Measurements from ENCODE around the gene FAM114A1. TPM values are rescaled to one million over a fixed set of nuclear protein-coding genes. Genes with fewer than 3 reads are reported as not detected.

The FAM114A1 gene
- total RNA-seq, 1 donor = 378 TPM

DNA sequence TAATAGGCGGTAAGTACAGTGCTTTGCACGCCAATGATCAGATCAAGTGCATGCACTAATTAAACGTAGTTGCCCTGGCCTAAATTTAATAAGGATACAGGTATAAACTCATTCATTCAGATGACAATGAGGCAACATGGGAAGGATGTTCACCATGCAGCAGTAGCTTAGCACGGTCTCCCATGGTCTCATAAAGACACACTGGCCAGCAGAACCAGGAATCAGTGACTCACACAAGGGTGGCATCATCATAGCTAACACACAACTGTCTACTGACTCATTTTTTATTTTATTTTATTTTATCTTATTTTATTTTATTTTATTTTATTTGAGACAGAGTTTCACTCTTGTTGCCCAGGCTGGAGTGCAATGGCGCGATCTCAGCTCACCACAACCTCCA, 121.9 kb downstream of the FAM114A1 start:
- no peak overlapping the region for H3K4me3 ChIP-seq (ENCODE audit: low read depth, low read length)
- TF ChIP-seq, protein P1, sequence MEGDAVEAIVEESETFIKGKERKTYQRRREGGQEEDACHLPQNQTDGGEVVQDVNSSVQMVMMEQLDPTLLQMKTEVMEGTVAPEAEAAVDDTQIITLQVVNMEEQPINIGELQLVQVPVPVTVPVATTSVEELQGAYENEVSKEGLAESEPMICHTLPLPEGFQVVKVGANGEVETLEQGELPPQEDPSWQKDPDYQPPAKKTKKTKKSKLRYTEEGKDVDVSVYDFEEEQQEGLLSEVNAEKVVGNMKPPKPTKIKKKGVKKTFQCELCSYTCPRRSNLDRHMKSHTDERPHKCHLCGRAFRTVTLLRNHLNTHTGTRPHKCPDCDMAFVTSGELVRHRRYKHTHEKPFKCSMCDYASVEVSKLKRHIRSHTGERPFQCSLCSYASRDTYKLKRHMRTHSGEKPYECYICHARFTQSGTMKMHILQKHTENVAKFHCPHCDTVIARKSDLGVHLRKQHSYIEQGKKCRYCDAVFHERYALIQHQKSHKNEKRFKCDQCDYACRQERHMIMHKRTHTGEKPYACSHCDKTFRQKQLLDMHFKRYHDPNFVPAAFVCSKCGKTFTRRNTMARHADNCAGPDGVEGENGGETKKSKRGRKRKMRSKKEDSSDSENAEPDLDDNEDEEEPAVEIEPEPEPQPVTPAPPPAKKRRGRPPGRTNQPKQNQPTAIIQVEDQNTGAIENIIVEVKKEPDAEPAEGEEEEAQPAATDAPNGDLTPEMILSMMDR (IDR thresholded peaks at IDR 0.05; ENCODE audit: insufficient read depth, low read length) = no peak
- no peak for DNase-seq (ENCODE audit: low read depth)

DNA sequence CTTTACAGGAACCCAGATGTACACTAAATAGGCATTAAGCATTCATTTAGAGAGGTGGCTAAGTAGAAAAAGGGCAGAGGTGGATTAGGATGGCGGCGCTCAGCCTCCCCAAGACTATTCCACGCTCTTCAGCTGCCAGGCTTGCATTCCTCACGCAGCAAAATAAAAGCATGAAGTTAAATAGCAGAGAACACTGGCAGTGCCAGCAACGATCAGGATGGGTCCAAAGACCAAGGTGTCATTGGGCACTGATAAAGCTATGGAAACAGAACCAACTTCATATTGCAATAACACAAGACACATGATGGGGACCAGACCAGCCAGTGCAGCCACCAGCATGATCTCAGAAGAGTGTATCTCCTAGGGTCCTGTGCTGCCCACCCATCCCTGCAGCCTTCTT, 122.6 kb downstream of the FAM114A1 start:
- TF ChIP-seq, protein P1 (IDR thresholded peaks at IDR 0.05; ENCODE audit: insufficient read depth, low read length) = no peak
- no peak for DNase-seq (ENCODE audit: low read depth)
- no peak overlapping the region for H3K4me3 ChIP-seq (ENCODE audit: low read depth, low read length)

DNA sequence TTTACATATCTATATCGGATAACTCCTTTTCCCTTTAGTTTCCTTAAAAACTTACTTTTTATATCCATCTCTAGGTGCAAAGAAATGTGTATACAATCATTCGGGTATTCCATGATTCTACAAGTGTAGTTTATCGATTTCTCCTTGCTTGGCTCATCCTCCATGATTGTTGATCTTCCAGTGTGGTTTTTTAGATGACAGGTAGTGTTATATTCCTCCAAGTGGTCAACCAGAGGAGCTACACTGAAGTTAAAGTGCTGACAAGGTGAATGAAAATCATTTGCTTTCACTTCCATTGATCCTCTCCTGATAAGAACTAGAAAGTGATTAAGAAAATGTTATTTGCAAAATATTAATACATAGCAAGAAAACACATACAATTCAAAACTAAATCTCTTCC, 126.1 kb downstream of the FAM114A1 start:
- DNase-seq (ENCODE audit: low read depth) = no peak
- TF ChIP-seq, protein P1 (IDR thresholded peaks at IDR 0.05; ENCODE audit: insufficient read depth, low read length) = peak; percentile 21
- H3K4me3 ChIP-seq (ENCODE audit: low read depth, low read length) = no peak overlapping the region

DNA sequence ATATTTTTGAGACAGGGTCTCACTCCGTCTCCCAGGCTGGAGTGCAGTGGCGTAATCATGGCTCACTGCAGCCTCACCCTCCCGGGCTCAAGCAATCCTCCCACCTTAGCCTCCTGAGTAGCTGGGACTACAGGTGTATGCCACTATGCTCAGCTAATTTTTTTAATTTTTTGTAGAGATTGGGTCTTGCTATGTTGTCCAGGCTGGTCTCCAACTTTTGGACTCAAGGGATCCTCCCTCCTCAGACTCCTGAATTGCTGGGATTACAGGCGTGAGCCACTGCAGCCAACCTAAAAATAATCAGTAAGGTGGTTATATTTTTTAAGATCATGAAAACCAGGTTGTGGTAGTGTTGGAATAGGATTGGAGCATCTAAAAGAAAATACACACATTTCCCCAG, 126.5 kb downstream of the FAM114A1 start:
- TF ChIP-seq, protein P1 (IDR thresholded peaks at IDR 0.05; ENCODE audit: insufficient read depth, low read length) = no peak
- H3K4me3 ChIP-seq (ENCODE audit: low read depth, low read length) = no peak overlapping the region
- no peak for DNase-seq (ENCODE audit: low read depth)

Small RNA genes lying within 50 kb of the gene (small RNA-seq; reads per million reads assigned to genes)
- 59.5 reads per million, percentile 97 among the genes with 10 or more reads in this experiment for gene MIR574

Other genes starting within 250 kb of the FAM114A1 start
- gene KLF3, start 203.6 kb upstream of the FAM114A1 start, total RNA-seq (ENCODE audit: low replicate concordance) = 22.3 and 41.8 TPM in 2 replicates
- gene TLR10, start 84.8 kb upstream of the FAM114A1 start, total RNA-seq (ENCODE audit: low replicate concordance) = not detected in 2 replicates
- 3.2 and 3.5 TPM in 2 replicates for gene TLR1, start 63.0 kb upstream of the FAM114A1 start, total RNA-seq (ENCODE audit: low replicate concordance)
- 2.2 and 5.0 TPM in 2 replicates for gene TLR6, start 11.0 kb upstream of the FAM114A1 start, total RNA-seq (ENCODE audit: low replicate concordance)
- gene TMEM156, start 164.6 kb downstream of the FAM114A1 start, total RNA-seq (ENCODE audit: low replicate concordance) = 0.18 TPM in 1 of 2 replicates, not detected in the other
- gene KLHL5, start 194.4 kb downstream of the FAM114A1 start, total RNA-seq (ENCODE audit: low replicate concordance) = 50.9 and 103 TPM in 2 replicates